Right lobe of liver (tissue), 4 donors: ENCODE data around the gene METAP1.

Experiments
- POLR2A ChIP-seq: fragments of 450-650 bp; IDR thresholded peaks from one replicate; pipeline ENCODE4 v1.6.1; 2017; ENCODE audit warnings: antibody characterized with exemption, mild to moderate bottlenecking
- TF ChIP-seq, protein P1 (sequence below), 4 donors: fragments of 200-600 bp in 3 of 4; fragments of 450-650 bp in 1 of 4; IDR thresholded peaks; one replicate each; pipeline versions ENCODE4 v1.5.1 to v1.8.0; 2016 to 2022; ENCODE audit warnings: antibody characterized with exemption in 4 of 4, mild to moderate bottlenecking in 2 of 4
- donor health status: DM: no; HTN: no; CAD: no.
- donor health status: DM: no; HTN: no; CAD: no.
- donor health status: DM: no; HTN: yes; CAD: no.

DNA sequence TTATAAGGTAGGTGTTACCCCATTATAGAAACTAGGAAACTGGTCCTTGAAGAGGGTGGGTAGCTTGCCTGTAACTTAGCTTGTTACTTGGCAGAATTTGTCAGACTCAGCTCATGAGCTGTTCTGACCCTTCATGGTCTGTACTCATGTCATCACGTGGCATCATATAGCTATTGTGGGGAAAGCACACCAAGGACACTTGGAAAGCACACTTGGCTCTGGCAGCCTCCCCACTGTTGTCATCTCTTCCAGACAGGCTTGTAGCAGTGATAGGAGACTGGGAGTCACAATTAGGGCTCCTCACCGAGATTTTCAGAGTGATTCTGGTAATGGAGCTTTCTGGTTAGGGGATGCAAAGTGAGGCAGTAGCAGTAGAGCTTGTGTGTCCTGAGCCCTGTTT lies 62.7 kb downstream of the METAP1 start:
- TF ChIP-seq POLR2A: no peak
- TF ChIP-seq, protein P1, sequence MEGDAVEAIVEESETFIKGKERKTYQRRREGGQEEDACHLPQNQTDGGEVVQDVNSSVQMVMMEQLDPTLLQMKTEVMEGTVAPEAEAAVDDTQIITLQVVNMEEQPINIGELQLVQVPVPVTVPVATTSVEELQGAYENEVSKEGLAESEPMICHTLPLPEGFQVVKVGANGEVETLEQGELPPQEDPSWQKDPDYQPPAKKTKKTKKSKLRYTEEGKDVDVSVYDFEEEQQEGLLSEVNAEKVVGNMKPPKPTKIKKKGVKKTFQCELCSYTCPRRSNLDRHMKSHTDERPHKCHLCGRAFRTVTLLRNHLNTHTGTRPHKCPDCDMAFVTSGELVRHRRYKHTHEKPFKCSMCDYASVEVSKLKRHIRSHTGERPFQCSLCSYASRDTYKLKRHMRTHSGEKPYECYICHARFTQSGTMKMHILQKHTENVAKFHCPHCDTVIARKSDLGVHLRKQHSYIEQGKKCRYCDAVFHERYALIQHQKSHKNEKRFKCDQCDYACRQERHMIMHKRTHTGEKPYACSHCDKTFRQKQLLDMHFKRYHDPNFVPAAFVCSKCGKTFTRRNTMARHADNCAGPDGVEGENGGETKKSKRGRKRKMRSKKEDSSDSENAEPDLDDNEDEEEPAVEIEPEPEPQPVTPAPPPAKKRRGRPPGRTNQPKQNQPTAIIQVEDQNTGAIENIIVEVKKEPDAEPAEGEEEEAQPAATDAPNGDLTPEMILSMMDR (IDR thresholded peaks at IDR 0.05): no peak
